ENCODE data around the gene TOR4A. TPM values are rescaled to one million over a fixed set of nuclear protein-coding genes. Genes with fewer than 3 reads are reported as not detected.

TOR4A gene
- total RNA-seq: 4.9 and 6.8 TPM in 2 replicates

DNA sequence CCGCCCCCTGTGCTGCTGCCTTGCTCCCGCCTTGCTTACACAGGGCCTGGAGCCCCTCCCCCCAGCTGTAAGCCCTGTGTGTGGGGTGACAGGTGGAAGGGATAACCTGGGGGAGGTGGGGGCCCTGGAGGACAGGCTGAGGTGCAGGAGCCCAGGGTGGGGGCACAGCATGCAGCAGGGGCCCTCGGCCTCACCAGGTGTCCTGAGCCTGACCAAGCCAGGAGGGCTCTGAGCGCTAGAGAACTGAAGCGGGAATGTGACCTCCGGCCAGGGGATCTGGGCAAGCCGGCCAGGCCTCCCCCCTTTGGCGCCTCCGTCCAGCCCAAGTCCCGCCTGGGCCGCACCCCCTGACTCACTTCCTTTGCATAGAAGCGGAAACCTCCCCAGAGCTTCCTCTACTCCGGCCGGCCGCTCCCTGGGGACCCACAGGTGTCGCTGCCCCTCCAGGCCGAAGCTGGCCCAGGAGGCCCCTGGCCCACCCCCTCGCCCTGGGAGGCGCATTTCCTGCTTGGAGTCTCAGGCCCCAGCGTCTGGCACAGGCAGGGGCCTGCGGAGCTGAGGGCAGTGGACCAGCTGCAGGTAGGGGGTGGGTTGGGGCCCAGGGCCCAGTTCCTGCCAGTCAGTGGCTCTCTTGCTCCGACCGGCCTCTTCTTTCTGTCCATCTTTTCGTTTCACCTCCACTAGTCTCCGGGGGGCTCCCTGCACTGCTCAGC is at the start of gene TOR4A:
Gene TOR4A, plus strand, starts transcription at position 398 of the 713 bp plus-strand sequence. CDS start 964 bp downstream, outside the sequence.

DNA sequence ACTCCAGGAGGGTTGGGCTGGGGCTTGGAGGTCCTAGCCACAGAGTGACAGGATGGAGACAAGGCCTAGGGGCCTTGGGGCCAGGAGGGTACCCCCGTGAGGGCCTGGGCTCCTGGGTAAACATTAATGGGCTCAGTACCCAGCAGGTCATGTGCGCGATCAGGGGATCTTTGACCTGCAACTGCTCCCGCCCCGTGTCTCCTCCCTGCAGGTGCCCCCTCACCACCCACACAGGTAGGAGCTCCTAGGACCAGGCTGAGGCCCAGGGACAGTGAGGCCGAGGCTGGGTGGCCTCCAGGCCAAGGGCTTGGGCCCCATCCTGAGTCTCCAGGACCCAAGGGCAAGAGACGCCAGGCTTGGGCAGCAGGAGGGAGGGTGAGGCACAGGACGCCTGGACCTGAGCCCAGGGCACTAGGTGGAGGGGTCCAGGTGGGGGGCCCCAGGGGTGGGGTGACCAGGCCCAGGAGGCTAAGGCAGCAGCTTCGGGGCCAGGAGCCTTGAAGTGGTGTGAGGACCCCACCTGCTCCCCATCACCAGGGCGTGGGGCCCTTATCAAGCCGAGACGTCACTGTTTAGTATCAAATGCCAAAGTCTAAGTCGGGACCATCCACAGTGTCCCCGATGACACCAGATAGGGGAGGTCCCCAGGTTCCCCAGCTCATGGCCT is 46.7 kb upstream of the TOR4A start, which contains the start of gene SLC34A3:
Gene SLC34A3, plus strand, starts transcription at position 197 of the 667 bp plus-strand sequence. CDS start 802 bp downstream, outside the sequence.

DNA sequence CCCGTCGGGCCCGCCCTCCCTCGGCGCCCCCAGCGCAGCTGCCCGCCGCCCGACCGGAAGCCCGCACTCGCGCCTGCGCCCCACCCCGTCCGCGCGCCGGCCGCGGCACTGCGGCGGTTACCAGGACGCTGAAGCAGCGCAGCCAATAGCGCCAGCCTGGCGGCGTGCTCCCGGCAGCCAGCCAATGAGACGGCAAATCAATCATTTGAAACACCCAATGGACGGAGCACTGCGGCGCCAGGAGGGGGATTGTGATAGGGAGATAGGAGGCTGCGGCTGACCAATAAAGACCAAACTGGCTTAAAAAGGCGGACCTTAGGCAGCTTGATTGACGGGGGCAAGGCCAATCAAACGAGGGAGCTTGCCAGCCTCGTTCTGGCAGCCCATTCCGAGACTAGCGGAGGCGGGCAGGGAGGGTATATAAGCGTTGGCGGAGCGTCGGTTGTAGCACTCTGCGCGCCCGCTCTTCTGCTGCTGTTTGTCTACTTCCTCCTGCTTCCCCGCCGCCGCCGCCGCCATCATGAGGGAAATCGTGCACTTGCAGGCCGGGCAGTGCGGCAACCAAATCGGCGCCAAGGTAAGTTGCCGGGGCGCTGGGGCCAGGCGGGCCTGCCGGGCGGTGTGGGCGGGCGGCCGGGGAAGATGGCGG is 36.6 kb upstream of the TOR4A start, which contains the start of gene TUBB4B:
Gene TUBB4B, plus strand, starts transcription at position 447 of the 649 bp plus-strand sequence. Its CDS starts 74 bp downstream, at position 521.

DNA sequence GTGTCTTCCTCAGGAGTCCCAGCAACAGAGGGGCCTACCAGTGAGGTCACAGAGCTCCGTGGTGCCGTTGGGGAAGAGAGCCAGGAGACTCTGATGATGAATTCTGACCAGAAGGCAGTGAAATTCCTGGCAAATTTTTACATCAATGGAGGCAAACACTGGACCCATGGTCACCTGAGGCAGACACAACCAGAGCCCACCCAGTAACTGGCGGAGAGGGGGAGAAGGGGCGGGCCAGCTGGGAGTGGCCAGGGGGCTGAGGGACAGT is 26.4 kb upstream of the TOR4A start, which contains the start of gene STPG3:
Gene STPG3, plus strand, starts transcription at position 93 of the 268 bp plus-strand sequence. Its CDS starts 1 bp downstream, at position 94.

DNA sequence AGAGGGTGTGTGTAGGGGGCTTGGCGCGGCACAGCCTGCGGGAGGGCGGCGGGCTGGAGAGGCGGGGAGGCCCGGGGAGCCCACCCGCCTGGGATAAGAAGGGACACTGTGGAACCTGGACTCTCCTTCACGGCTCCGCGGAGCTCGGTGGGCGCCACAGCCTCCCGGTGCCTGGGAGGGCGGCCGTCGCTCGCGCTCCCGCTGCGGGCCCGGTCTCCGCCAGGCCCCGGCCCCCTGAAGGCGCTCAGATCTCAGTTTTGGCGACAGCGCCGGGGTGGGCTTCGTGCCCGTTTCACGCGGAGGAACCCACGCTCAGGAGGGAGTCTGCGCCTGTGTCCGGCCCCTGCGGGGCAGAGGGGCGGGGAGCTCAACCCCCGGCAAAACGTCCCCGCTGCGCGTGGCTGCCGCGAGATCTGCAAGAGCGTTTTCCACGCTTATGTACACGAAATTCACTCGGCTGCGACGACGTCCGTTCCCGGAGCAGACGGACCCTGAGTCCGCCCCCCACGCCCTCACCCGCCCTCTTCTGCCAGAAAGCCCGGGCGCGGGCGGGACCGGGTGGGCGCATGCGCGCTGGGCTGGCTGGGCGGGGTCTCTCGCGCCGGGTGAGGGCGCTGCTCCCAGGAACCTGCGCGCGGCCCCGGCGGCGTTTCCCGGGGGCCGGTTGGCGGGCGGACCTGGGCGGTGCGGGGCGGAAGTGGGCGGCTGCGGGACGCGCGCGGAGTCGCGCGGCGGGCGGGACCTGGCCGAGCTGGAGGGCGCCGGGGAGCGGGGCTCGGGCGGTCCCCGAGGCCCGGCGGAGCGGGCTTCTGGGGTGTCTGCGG is 22.7 kb upstream of the TOR4A start, which contains the start of gene NELFB:
Gene NELFB, plus strand, starts transcription at position 704 of the 824 bp plus-strand sequence.

DNA sequence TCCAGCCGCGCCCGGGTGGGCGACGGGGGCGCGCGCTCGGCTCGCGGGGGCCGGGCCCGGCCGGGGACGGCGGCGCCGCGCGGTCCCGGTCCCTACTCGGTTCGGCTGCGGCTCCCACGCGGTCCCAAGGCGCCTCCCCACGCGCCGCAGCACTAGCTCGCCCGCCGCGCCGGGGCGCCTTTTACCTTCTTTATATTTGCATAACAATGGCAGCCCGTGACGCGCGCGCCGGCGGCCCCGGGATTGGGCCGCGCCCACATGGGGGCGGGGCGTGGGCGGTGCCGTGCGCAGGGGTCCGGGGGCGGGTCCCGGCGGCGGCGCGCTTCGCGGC is 24.6 kb downstream of the TOR4A start, which contains the start of gene NRARP:
Gene NRARP, minus strand, starts transcription at position 154 of the 331 bp plus-strand sequence. CDS start 343 bp downstream, outside the sequence.

Other genes with a start within 250 kb of the TOR4A start
- gene ABCA2, start 249.5 kb upstream of the TOR4A start, total RNA-seq: 11.9 and 15.1 TPM in 2 replicates
- gene FUT7, start 245.6 kb upstream of the TOR4A start, total RNA-seq: not detected in 2 replicates
- gene NPDC1, start 231.5 kb upstream of the TOR4A start, total RNA-seq: 4.7 and 6.9 TPM in 2 replicates
- gene ENTPD2, start 223.7 kb upstream of the TOR4A start, total RNA-seq: not detected in 2 replicates
- 1.6 and 1.8 TPM in 2 replicates for gene SAPCD2, start 207.2 kb upstream of the TOR4A start, total RNA-seq
- gene UAP1L1, start 200.2 kb upstream of the TOR4A start, total RNA-seq: 32.5 and 40.4 TPM in 2 replicates
- 81.1 and 82.9 TPM in 2 replicates for gene MAN1B1, start 190.7 kb upstream of the TOR4A start, total RNA-seq
- 68.4 and 81.5 TPM in 2 replicates for gene DPP7, start 163.0 kb upstream of the TOR4A start, total RNA-seq
- gene GRIN1, start 138.6 kb upstream of the TOR4A start, total RNA-seq: 0.12 TPM in 1 of 2 replicates, not detected in the other
- gene LRRC26, start 107.7 kb upstream of the TOR4A start, total RNA-seq: not detected in 2 replicates
- not detected in 2 replicates for gene TMEM210, start 105.7 kb upstream of the TOR4A start, total RNA-seq
- gene ANAPC2, start 89.2 kb upstream of the TOR4A start, total RNA-seq: 23.5 and 23.8 TPM in 2 replicates
- 46.1 and 55.9 TPM in 2 replicates for gene SSNA1, start 89.0 kb upstream of the TOR4A start, total RNA-seq
- 8.9 and 9.4 TPM in 2 replicates for gene TPRN, start 77.0 kb upstream of the TOR4A start, total RNA-seq
- gene TMEM203, start 72.1 kb upstream of the TOR4A start, total RNA-seq: 32.1 and 32.4 TPM in 2 replicates
- gene NDOR1, start 72.0 kb upstream of the TOR4A start, total RNA-seq: 5.1 and 6.8 TPM in 2 replicates
- gene RNF208, start 55.5 kb upstream of the TOR4A start, total RNA-seq: 0.16 and 0.85 TPM in 2 replicates
- gene CYSRT1, start 52.6 kb upstream of the TOR4A start, total RNA-seq: 0.32 and 0.73 TPM in 2 replicates
- 0.16 TPM in 1 of 2 replicates, not detected in the other for gene RNF224, start 50.2 kb upstream of the TOR4A start, total RNA-seq
- under 0.01 TPM in 1 of 2 replicates, not detected in the other for gene SLC34A3, start 46.8 kb upstream of the TOR4A start, total RNA-seq
- 123 and 132 TPM in 2 replicates for gene TUBB4B, start 36.4 kb upstream of the TOR4A start, total RNA-seq
- gene STPG3, start 26.4 kb upstream of the TOR4A start, total RNA-seq: not detected in 2 replicates
- 56.8 and 59.1 TPM in 2 replicates for gene NELFB, start 22.4 kb upstream of the TOR4A start, total RNA-seq
- not detected in 2 replicates for gene NRARP, start 24.5 kb downstream of the TOR4A start, total RNA-seq
- 8.1 and 13.5 TPM in 2 replicates for gene EXD3, start 145.4 kb downstream of the TOR4A start, total RNA-seq
- gene NOXA1, start 145.7 kb downstream of the TOR4A start, total RNA-seq: 0.49 and 0.65 TPM in 2 replicates
- gene ENTPD8, start 163.6 kb downstream of the TOR4A start, total RNA-seq: not detected in 2 replicates
- gene NSMF, start 181.6 kb downstream of the TOR4A start, total RNA-seq: 34.6 and 39.1 TPM in 2 replicates

All from hair follicle dermal papilla cell (primary cell).